Endothelial cell (in vitro differentiated cells): ENCODE measurements around the gene GRAMD4. TPM values are rescaled to one million over a fixed set of nuclear protein-coding genes. Genes with fewer than 3 reads are reported as not detected.
"Not testable (repeated sequence)": the region's sequence is repeated elsewhere in the genome, so short reads cannot be mapped to it uniquely, and the experiment has no call there.

ENCODE experiments used
- DNase-seq: peaks from one replicate; pipeline ENCODE4 v3.0.0; 2021; ENCODE audit warnings: low spot score
- H3K27ac Mint-ChIP-seq: one replicate; pipeline ENCODE4 v1.8.0; 2021; ENCODE audit warnings: mixed read lengths, inconsistent platforms; ENCODE audit not compliant: unreplicated experiment
- H3K27me3 Mint-ChIP-seq: one replicate; pipeline ENCODE4 v1.8.0; 2021; ENCODE audit warnings: mild to moderate bottlenecking, moderate library complexity, mixed read lengths, inconsistent platforms; ENCODE audit not compliant: unreplicated experiment
- H3K36me3 Mint-ChIP-seq: one replicate; pipeline ENCODE4 v1.8.0; 2021; ENCODE audit warnings: mild to moderate bottlenecking, low read depth, mixed read lengths, inconsistent platforms; ENCODE audit not compliant: unreplicated experiment
- H3K4me1 Mint-ChIP-seq: one replicate; pipeline ENCODE4 v1.8.0; 2021; ENCODE audit warnings: mild to moderate bottlenecking, mixed read lengths, inconsistent platforms; ENCODE audit not compliant: unreplicated experiment
- H3K4me3 Mint-ChIP-seq: one replicate; pipeline ENCODE4 v1.8.0; 2021; ENCODE audit warnings: mild to moderate bottlenecking, mixed read lengths, inconsistent platforms; ENCODE audit not compliant: unreplicated experiment
- H3K9me3 Mint-ChIP-seq: one replicate; pipeline ENCODE4 v1.8.0; 2021; ENCODE audit warnings: mixed read lengths, inconsistent platforms; ENCODE audit not compliant: unreplicated experiment
- CTCF ChIP-seq: fragments of 200-600 bp; sonication (generic); IDR thresholded peaks from one replicate; pipeline ENCODE4 v1.5.0; 2021; ENCODE audit warnings: antibody characterized with exemption; ENCODE audit not compliant: unreplicated experiment
- total RNA-seq: library from RNA; stranded (reverse); fragmentation: NEBNext Ultra II Directional; extraction: Animal tissue kit (Norgen Biotek cat#: 25700); gene quantifications from one replicate; pipeline ENCODE4 v1.2.1, GENCODE V29; 2021; ENCODE audit not compliant: unreplicated experiment

GRAMD4 gene
- total RNA-seq, 1 donor from 2014 or later: 42.7 TPM

GRCh38 chr22:46646531-46647215 lies 26.5 kb downstream of the GRAMD4 start:
- no peaks in the 10 kb centered on the region for H3K9me3 Mint-ChIP-seq
- TF ChIP-seq CTCF: no peak
- DNase-seq: no peak
- H3K4me1 Mint-ChIP-seq: peaks cover 3% of the 10 kb centered on the region
- H3K27ac Mint-ChIP-seq: no peak overlapping the region
- H3K4me3 Mint-ChIP-seq: no peak overlapping the region
- no peaks in the 10 kb centered on the region for H3K27me3 Mint-ChIP-seq
- peaks cover 19% of the 10 kb centered on the region for H3K36me3 Mint-ChIP-seq

GRCh38 chr22:46648225-46648820 lies 28.1 kb downstream of the GRAMD4 start:
- not testable (repeated sequence) for H3K9me3 Mint-ChIP-seq, H3K27me3 Mint-ChIP-seq, DNase-seq, H3K27ac Mint-ChIP-seq, H3K4me3 Mint-ChIP-seq
- H3K4me1 Mint-ChIP-seq: peaks cover 11% of the 10 kb centered on the region
- peaks cover 20% of the 10 kb centered on the region for H3K36me3 Mint-ChIP-seq

- no peak for DNase-seq
- Mint-ChIP-seq H3K4me1 (peaks cover 11% of the 10 kb centered on the region), H3K27me3 (peaks cover 5% of the 10 kb centered on the region), H3K9me3 (no peaks in the 10 kb centered on the region), H3K4me3 (no peak overlapping the region), H3K27ac (no peak overlapping the region), H3K36me3 (peaks cover 16% of the 10 kb centered on the region)
- TF ChIP-seq CTCF: no peak
These were observed 29.2 kb downstream of the GRAMD4 start for GRCh38 chr22:46649141-46650077.

- Mint-ChIP-seq H3K27ac (no peak overlapping the region), H3K9me3 (no peaks in the 10 kb centered on the region), H3K27me3 (peaks cover 7% of the 10 kb centered on the region), H3K4me3 (no peak overlapping the region), H3K36me3 (peaks cover 16% of the 10 kb centered on the region), H3K4me1 (peaks cover 11% of the 10 kb centered on the region)
- no peak for TF ChIP-seq CTCF
- DNase-seq: no peak
These were observed 30.1 kb downstream of the GRAMD4 start for GRCh38 chr22:46650078-46650810.

GRCh38 chr22:46651316-46651715 lies 31.1 kb downstream of the GRAMD4 start:
- Mint-ChIP-seq H3K27ac (no peak overlapping the region), H3K36me3 (peaks cover 16% of the 10 kb centered on the region), H3K27me3 (peaks cover 7% of the 10 kb centered on the region), H3K9me3 (no peaks in the 10 kb centered on the region), H3K4me3 (no peak overlapping the region), H3K4me1 (peaks cover 11% of the 10 kb centered on the region)
- DNase-seq: no peak
- TF ChIP-seq CTCF: no peak
